ENCODE measurements around the gene FBXO46.

Gene FBXO46

GRCh38 chr19:45682117-45682516, 48.6 kb downstream of the FBXO46 start:
- no peak for DNase-seq

GRCh38 chr19:45681391-45682015, 49.2 kb downstream of the FBXO46 start:
- peak; percentile 77 for DNase-seq

GRCh38 chr19:45677351-45678230, 53.1 kb downstream of the FBXO46 start:
- peak; percentile 82 for DNase-seq

GRCh38 chr19:45676851-45677263, 53.8 kb downstream of the FBXO46 start:
- peak; percentile 49 for DNase-seq

- no peak for DNase-seq
These were observed 55.8 kb downstream of the FBXO46 start for GRCh38 chr19:45674946-45675345.

- DNase-seq, result peak; percentile 47
These were observed 59.8 kb downstream of the FBXO46 start for GRCh38 chr19:45670670-45671453.

GRCh38 chr19:45668342-45668871, 62.3 kb downstream of the FBXO46 start:
- DNase-seq, result peak; percentile 8

GRCh38 chr19:45667620-45668341, 62.9 kb downstream of the FBXO46 start, which contains the start of gene GIPR:
GIPR (plus strand) TSS chr19:45668221; CDS start chr19:45669521, 1,300 bp downstream.
- peak; percentile 44 for DNase-seq

- DNase-seq, result no peak
These were observed 66.1 kb downstream of the FBXO46 start for GRCh38 chr19:45664575-45664974.

GRCh38 chr19:45663800-45664199, 66.9 kb downstream of the FBXO46 start:
- no peak for DNase-seq

- DNase-seq, result no peak
These were observed 70.1 kb downstream of the FBXO46 start for GRCh38 chr19:45660636-45661035.

Data from effector CD8-positive, alpha-beta T cell (primary cell).